ENCODE measurements around the gene FEZ2. TPM values are rescaled to one million over a fixed set of nuclear protein-coding genes. Genes with fewer than 3 reads are reported as not detected.

The FEZ2 gene
- total and polyA plus RNA-seq, 3 donors from 2014 or later: 46.2 to 63.6 (median 56.6) TPM

DNA sequence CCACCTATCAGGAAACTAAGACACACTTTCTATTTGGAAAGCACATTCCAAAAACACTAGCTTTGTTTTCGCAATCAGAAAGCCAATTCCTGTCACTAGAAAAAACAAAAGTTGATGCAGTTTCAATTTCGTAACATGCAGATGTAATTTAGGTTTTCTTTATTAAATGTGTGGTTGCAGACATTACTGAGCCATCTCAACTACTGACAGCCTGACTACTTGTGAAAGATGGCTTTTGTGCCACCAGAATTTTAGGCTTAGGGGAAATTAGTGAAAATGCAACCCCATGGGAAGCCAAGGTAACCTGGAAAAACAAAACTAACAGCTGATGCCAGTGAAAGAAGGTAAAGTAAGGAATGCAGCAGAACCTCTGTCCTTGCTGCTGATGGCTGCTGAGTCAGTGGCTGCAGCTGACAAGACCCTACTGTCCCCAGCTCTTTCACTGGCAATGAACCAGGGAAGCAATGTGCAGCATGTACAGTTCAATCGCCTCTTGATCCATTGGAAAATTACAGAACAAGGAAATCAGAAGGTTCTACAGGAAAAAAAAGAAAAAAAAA lies 34.9 kb downstream of the FEZ2 start:
- TF ChIP-seq POLR2A (IDR thresholded peaks at IDR 0.05): no peak
- TF ChIP-seq, protein P1, sequence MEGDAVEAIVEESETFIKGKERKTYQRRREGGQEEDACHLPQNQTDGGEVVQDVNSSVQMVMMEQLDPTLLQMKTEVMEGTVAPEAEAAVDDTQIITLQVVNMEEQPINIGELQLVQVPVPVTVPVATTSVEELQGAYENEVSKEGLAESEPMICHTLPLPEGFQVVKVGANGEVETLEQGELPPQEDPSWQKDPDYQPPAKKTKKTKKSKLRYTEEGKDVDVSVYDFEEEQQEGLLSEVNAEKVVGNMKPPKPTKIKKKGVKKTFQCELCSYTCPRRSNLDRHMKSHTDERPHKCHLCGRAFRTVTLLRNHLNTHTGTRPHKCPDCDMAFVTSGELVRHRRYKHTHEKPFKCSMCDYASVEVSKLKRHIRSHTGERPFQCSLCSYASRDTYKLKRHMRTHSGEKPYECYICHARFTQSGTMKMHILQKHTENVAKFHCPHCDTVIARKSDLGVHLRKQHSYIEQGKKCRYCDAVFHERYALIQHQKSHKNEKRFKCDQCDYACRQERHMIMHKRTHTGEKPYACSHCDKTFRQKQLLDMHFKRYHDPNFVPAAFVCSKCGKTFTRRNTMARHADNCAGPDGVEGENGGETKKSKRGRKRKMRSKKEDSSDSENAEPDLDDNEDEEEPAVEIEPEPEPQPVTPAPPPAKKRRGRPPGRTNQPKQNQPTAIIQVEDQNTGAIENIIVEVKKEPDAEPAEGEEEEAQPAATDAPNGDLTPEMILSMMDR (IDR thresholded peaks at IDR 0.05): no peak
- no peak for DNase-seq
- H3K4me1 ChIP-seq: peaks cover 9% of the 10 kb centered on the region
- intact Hi-C loops (cut with DNase I; ENCODE audit: low total_unique reads): no loop called here
- no peaks in the 10 kb centered on the region for H3K9me3 ChIP-seq
- no peaks in the 10 kb centered on the region for H3K27me3 ChIP-seq
- 63 to 81% methylated on average over 3 of the region's 3 CpGs for WGBS, 2 donors
- H3K36me3 ChIP-seq (ENCODE audit: low read depth, missing control alignments): no peaks in the 10 kb centered on the region
- H3K4me3 ChIP-seq: no peak overlapping the region
- H3K27ac ChIP-seq: peak overlapping the region in 1 of 2 donors; percentile 38

DNA sequence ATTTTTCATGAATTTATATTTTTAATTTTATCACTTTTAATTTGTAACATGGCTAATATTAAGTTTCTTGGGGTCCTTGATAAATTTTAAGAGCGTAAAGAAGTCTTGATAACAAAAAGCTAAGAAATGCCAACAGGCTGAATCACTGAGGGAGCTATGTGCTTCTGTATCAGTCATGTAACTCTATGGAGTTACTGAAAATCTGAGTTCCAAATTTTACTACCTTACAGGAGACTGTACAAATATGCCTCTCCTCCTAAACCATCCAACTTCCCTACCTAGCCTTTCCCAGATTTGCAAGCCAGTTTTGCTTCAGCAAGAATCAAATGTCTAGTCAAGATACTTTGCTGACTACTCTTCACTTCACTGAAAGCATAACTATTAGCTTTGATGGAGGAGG lies 35.7 kb downstream of the FEZ2 start:
- 65 to 70% methylated on average over 1 of the region's 1 CpG for WGBS, 2 donors
- Histone ChIP-seq H3K4me1 (peaks cover 9% of the 10 kb centered on the region), H3K27me3 (no peaks in the 10 kb centered on the region), H3K4me3 (no peak overlapping the region), H3K9me3 (no peaks in the 10 kb centered on the region), H3K36me3 (ENCODE audit: low read depth, missing control alignments) (no peaks in the 10 kb centered on the region), H3K27ac (peak overlapping the region in 1 of 2 donors; percentile 38)
- TF ChIP-seq, protein P1 (IDR thresholded peaks at IDR 0.05): no peak
- TF ChIP-seq POLR2A (IDR thresholded peaks at IDR 0.05): no peak
- DNase-seq: no peak
- intact Hi-C loops (cut with DNase I; ENCODE audit: low total_unique reads): no loop called here

- no peak overlapping the region for H3K4me3 ChIP-seq
- H3K27me3 ChIP-seq: no peaks in the 10 kb centered on the region
- H3K27ac ChIP-seq: peak overlapping the region; percentile 14 to 28
- peaks cover 9% of the 10 kb centered on the region for H3K4me1 ChIP-seq
- no peak for DNase-seq
- 63 to 67% methylated on average over 8 of the region's 8 CpGs for WGBS, 2 donors
- no peaks in the 10 kb centered on the region for H3K36me3 ChIP-seq (ENCODE audit: low read depth, missing control alignments)
- TF ChIP-seq POLR2A (IDR thresholded peaks at IDR 0.05): no peak
- TF ChIP-seq, protein P1 (IDR thresholded peaks at IDR 0.05): no peak
- no peaks in the 10 kb centered on the region for H3K9me3 ChIP-seq
- intact Hi-C loops (cut with DNase I; ENCODE audit: low total_unique reads): no loop called here
These were observed 36.6 kb downstream of the FEZ2 start for GRCh38 chr2:36561237-36561944.

GRCh38 chr2:36560726-36561125 lies 37.2 kb downstream of the FEZ2 start:
- DNase-seq: no peak
- Histone ChIP-seq H3K9me3 (no peaks in the 10 kb centered on the region), H3K36me3 (ENCODE audit: low read depth, missing control alignments) (no peaks in the 10 kb centered on the region), H3K27me3 (no peaks in the 10 kb centered on the region), H3K27ac (peak overlapping the region in 1 of 2 donors; percentile 28), H3K4me3 (no peak overlapping the region), H3K4me1 (peaks cover 9% of the 10 kb centered on the region)
- WGBS, 2 donors: 91 to 98% methylated on average over 5 of the region's 5 CpGs
- intact Hi-C loops (cut with DNase I; ENCODE audit: low total_unique reads): no loop called here
- TF ChIP-seq, protein P1 (IDR thresholded peaks at IDR 0.05): no peak
- no peak for TF ChIP-seq POLR2A (IDR thresholded peaks at IDR 0.05)

All from testis (tissue), 3 donors.